Measurements from ENCODE around the gene ADAD1.
A peak's percentile ranks its signal among the peaks of the same experiment; 100 is the strongest.

Gene ADAD1

GRCh38 chr4:122393276-122393675 lies 14.5 kb downstream of the ADAD1 start:
- DNase-seq: no peak
- Mint-ChIP-seq H3K9me3 (peaks cover 12% of the 10 kb centered on the region), H3K4me3 (no peak overlapping the region), H3K27me3 (no peaks in the 10 kb centered on the region), H3K36me3 (no peaks in the 10 kb centered on the region), H3K27ac (no peak overlapping the region), H3K4me1 (no peaks in the 10 kb centered on the region)
- CTCF ChIA-PET: no interaction called here

GRCh38 chr4:122403861-122404260 lies 25.1 kb downstream of the ADAD1 start:
- no peak for DNase-seq
- no peak overlapping the region for H3K27ac Mint-ChIP-seq
- H3K36me3 Mint-ChIP-seq: no peaks in the 10 kb centered on the region
- no peaks in the 10 kb centered on the region for H3K9me3 Mint-ChIP-seq
- H3K27me3 Mint-ChIP-seq: no peaks in the 10 kb centered on the region
- CTCF ChIA-PET: no interaction called here
- H3K4me3 Mint-ChIP-seq: no peak overlapping the region
- H3K4me1 Mint-ChIP-seq: no peaks in the 10 kb centered on the region

GRCh38 chr4:122412547-122412946 lies 33.7 kb downstream of the ADAD1 start:
- Mint-ChIP-seq H3K4me3 (no peak overlapping the region), H3K4me1 (no peaks in the 10 kb centered on the region), H3K9me3 (no peaks in the 10 kb centered on the region), H3K27ac (no peak overlapping the region), H3K27me3 (no peaks in the 10 kb centered on the region), H3K36me3 (no peaks in the 10 kb centered on the region)
- CTCF ChIA-PET: no interaction called here
- no peak for DNase-seq

GRCh38 chr4:122423246-122423645 lies 44.4 kb downstream of the ADAD1 start:
- no peak for DNase-seq
- Mint-ChIP-seq H3K27ac (no peak overlapping the region), H3K4me3 (no peak overlapping the region), H3K27me3 (no peaks in the 10 kb centered on the region), H3K9me3 (peaks cover 3% of the 10 kb centered on the region), H3K4me1 (no peaks in the 10 kb centered on the region), H3K36me3 (no peaks in the 10 kb centered on the region)
- CTCF ChIA-PET: no interaction called here

GRCh38 chr4:122431351-122431750 lies 52.5 kb downstream of the ADAD1 start:
- Mint-ChIP-seq H3K9me3 (no peaks in the 10 kb centered on the region), H3K36me3 (peaks cover 6% of the 10 kb centered on the region), H3K4me1 (peaks cover 26% of the 10 kb centered on the region), H3K27me3 (no peaks in the 10 kb centered on the region), H3K4me3 (no peak overlapping the region), H3K27ac (no peak overlapping the region)
- CTCF ChIA-PET: no interaction called here
- DNase-seq: no peak

- no peaks in the 10 kb centered on the region for H3K27me3 Mint-ChIP-seq
- DNase-seq: no peak
- peaks cover 26% of the 10 kb centered on the region for H3K4me1 Mint-ChIP-seq
- H3K9me3 Mint-ChIP-seq: no peaks in the 10 kb centered on the region
- no peak overlapping the region for H3K27ac Mint-ChIP-seq
- H3K4me3 Mint-ChIP-seq: no peak overlapping the region
- H3K36me3 Mint-ChIP-seq: peaks cover 6% of the 10 kb centered on the region
- CTCF ChIA-PET: interaction anchor here (0.6 to 1.0 kb wide), 2 partner anchors 403 to 436 kb away, joined by 3 read pairs; no protein-coding TSS in a partner anchor
Measured at GRCh38 chr4:122434285-122434684, 55.5 kb downstream of the ADAD1 start.

GRCh38 chr4:122450847-122451246 lies 72.0 kb downstream of the ADAD1 start:
- CTCF ChIA-PET: interaction anchor here (1.0 to 1.3 kb wide), 3 partner anchors 101 to 143 kb away, joined by 3 read pairs; no protein-coding TSS in a partner anchor
- Mint-ChIP-seq H3K27me3 (no peaks in the 10 kb centered on the region), H3K36me3 (peaks cover 2% of the 10 kb centered on the region), H3K4me1 (peaks cover 38% of the 10 kb centered on the region), H3K9me3 (no peaks in the 10 kb centered on the region), H3K4me3 (no peak overlapping the region), H3K27ac (no peak overlapping the region)
- peak; percentile 25 for DNase-seq

GRCh38 chr4:122453384-122453995 lies 74.7 kb downstream of the ADAD1 start:
- H3K4me1 Mint-ChIP-seq: peaks cover 63% of the 10 kb centered on the region

GRCh38 chr4:122456231-122457116 lies 77.7 kb downstream of the ADAD1 start, which contains the start of gene IL2:
TSS of gene IL2 (minus strand) at chr4:122456725. CDS start at chr4:122456440, 285 bp downstream.
- Mint-ChIP-seq H3K27ac (peak within 1 kb of the TSS; percentile 89), H3K4me3 (peak within 1 kb of the TSS; percentile 54), H3K27me3 (no peaks in the 10 kb centered on the region), H3K36me3 (no peaks in the 10 kb centered on the region), H3K9me3 (no peaks in the 10 kb centered on the region), H3K4me1 (peaks cover 70% of the 10 kb centered on the region)
- peak; percentile 42 for DNase-seq
- CTCF ChIA-PET: interaction anchor here (1.0 to 2.6 kb wide), 3 partner anchors 91 to 276 kb away, joined by 3 to 29 read pairs (median 3); partner anchors contain the start of gene BBS12

More at GRCh38 chr4:122453384-122453995, 74.7 kb downstream of the ADAD1 start:
- Mint-ChIP-seq H3K27me3 (no peaks in the 10 kb centered on the region), H3K4me3 (peak overlapping the region; percentile 22), H3K9me3 (no peaks in the 10 kb centered on the region), H3K36me3 (no peaks in the 10 kb centered on the region), H3K27ac (peak overlapping the region; percentile 71)
- CTCF ChIA-PET: interaction anchor here (0.7 to 3.0 kb wide), 2 partner anchors 125 to 148 kb away, joined by 3 to 29 read pairs; no protein-coding TSS in a partner anchor
- no peak for DNase-seq

- Mint-ChIP-seq H3K4me1 (peaks cover 55% of the 10 kb centered on the region), H3K27ac (peak overlapping the region; percentile 88), H3K27me3 (no peaks in the 10 kb centered on the region), H3K4me3 (peak overlapping the region; percentile 76), H3K9me3 (peaks cover 3% of the 10 kb centered on the region), H3K36me3 (peaks cover 2% of the 10 kb centered on the region)
- CTCF ChIA-PET: interaction anchor here (1.0 to 1.2 kb wide), 3 partner anchors 10 to 119 kb away, joined by 3 to 14 read pairs (median 3); no protein-coding TSS in a partner anchor
- peak; percentile 56 for DNase-seq
Measured at GRCh38 chr4:122458625-122459024, 79.8 kb downstream of the ADAD1 start.

- Mint-ChIP-seq H3K27me3 (no peaks in the 10 kb centered on the region), H3K27ac (no peak overlapping the region), H3K4me1 (peaks cover 2% of the 10 kb centered on the region), H3K4me3 (no peak overlapping the region), H3K36me3 (peaks cover 2% of the 10 kb centered on the region), H3K9me3 (peaks cover 14% of the 10 kb centered on the region)
- no peak for DNase-seq
- CTCF ChIA-PET: no interaction called here
Measured at GRCh38 chr4:122469457-122469856, 90.6 kb downstream of the ADAD1 start.

GRCh38 chr4:122475233-122475632 lies 96.4 kb downstream of the ADAD1 start:
- Mint-ChIP-seq H3K36me3 (no peaks in the 10 kb centered on the region), H3K9me3 (peaks cover 8% of the 10 kb centered on the region), H3K4me1 (peaks cover 4% of the 10 kb centered on the region), H3K27me3 (no peaks in the 10 kb centered on the region), H3K4me3 (no peak overlapping the region), H3K27ac (no peak overlapping the region)
- CTCF ChIA-PET: no interaction called here
- no peak for DNase-seq

GRCh38 chr4:122476126-122476525 lies 97.3 kb downstream of the ADAD1 start:
- no peaks in the 10 kb centered on the region for H3K27me3 Mint-ChIP-seq
- DNase-seq: no peak
- no peak overlapping the region for H3K27ac Mint-ChIP-seq
- CTCF ChIA-PET: no interaction called here
- peaks cover 7% of the 10 kb centered on the region for H3K9me3 Mint-ChIP-seq
- no peaks in the 10 kb centered on the region for H3K36me3 Mint-ChIP-seq
- H3K4me3 Mint-ChIP-seq: no peak overlapping the region
- H3K4me1 Mint-ChIP-seq: peaks cover 4% of the 10 kb centered on the region

GRCh38 chr4:122476745-122477144 lies 97.9 kb downstream of the ADAD1 start:
- H3K9me3 Mint-ChIP-seq: peaks cover 7% of the 10 kb centered on the region
- no peak for DNase-seq
- no peak overlapping the region for H3K27ac Mint-ChIP-seq
- CTCF ChIA-PET: interaction anchor here (0.6 kb wide), 1 partner anchor 9 kb away, joined by 3 read pairs; no protein-coding TSS in a partner anchor
- H3K4me1 Mint-ChIP-seq: peaks cover 4% of the 10 kb centered on the region
- no peak overlapping the region for H3K4me3 Mint-ChIP-seq
- no peaks in the 10 kb centered on the region for H3K27me3 Mint-ChIP-seq
- no peaks in the 10 kb centered on the region for H3K36me3 Mint-ChIP-seq
